ENCODE results near the gene DCTN1.

DCTN1 gene

GRCh38 chr2:74334931-74335333 lies 45.2 kb downstream of the DCTN1 start:
- peak; percentile 56 to 84 for DNase-seq
- TF ChIP-seq GATA1 (IDR thresholded peaks at IDR 0.05; ENCODE audit: low read depth, low read length) = no peak
- TF ChIP-seq POLR2A (IDR thresholded peaks at IDR 0.05; ENCODE audit: low read length) = no peak

DNA sequence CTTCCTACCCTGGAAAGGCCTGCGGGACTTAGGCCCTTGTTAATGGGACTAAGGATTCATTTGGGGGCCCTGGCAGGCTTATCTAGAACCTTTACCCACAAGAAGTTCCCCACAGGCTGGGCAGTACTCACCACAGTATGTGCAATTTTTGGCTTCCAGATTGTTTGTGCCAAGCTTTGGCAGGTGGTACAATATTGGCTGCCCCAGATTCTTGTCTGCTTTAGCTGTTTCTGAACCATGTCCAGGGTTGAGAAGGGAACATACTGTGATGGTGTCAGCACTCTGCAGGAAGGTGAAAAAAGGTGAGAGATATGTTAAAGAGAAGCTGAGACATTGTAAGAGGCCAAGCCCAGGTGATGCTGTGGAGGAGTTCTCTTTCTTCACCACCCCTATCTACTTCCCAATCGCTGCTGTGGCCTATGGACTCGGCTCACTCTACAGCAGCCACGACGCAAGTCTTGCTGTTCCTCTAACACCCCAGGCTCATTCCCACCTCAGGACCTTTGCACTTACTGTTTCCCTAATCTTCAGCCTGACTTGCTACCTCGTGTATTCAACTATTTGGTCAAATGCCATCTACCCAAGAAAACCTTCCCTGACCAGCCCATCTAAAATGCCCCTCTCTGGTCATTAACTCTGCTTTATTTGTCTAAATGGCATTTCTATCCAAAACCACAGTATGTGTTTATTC lies 46.1 kb downstream of the DCTN1 start:
- TF ChIP-seq GATA1 (IDR thresholded peaks at IDR 0.05; ENCODE audit: low read depth, low read length) (no peak), POLR2A (IDR thresholded peaks at IDR 0.05; ENCODE audit: low read length) (no peak)

DNA sequence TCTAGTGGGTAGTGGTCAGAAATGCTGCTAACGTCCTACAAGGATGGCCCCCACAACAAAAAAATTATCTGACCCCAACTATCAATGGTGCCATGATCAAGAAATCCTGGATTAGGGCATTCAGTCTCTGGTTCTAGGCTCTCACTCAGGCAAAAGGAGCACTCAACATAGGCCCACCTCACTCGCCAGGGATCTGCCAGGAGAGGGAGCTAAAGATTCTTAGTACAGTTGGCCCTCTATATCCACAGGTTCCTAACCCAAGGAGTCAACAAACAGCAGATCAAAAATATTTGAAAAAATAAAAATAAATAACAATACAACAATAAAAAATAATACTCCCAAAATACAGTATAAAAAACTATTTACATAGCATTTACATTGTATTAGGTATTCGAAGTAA lies 46.9 kb downstream of the DCTN1 start:
- peak; percentile 44 to 59 for DNase-seq
- TF ChIP-seq GATA1 (IDR thresholded peaks at IDR 0.05; ENCODE audit: low read depth, low read length) (no peak), POLR2A (IDR thresholded peaks at IDR 0.05; ENCODE audit: low read length) (no peak)

More for the DNA sequence above, 46.1 kb downstream of the DCTN1 start:
- no peak for DNase-seq

DNA sequence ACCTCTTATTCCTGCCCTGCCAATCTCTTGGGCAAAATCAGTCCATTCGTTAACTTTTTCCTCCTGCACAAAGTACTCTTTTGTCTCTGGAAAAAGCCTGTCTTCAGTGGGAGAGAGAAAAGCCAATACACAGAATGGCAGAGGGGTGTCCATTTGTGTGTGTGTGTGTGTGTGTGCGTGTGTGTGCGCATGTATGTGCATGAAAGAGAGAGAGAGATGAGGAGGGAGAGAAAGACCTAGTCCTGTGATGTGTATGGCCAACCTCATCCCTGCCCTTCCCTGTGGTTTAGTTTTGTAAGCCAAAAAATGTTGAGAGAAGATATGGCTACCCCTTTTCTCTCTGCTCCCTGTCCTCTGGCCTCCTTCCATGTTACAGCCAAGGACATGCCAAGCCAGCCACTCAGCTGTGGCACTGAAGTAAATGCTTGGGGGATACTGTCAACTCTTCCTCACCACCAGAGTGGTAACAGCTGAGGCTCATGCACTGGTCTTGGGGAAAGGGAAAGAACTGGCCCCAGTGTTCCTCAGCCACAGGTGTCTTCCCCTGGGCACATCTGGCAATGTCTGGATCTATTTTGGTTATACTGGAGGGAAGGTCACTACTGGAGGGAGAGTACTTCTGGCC lies 47.4 kb downstream of the DCTN1 start:
- no peak for DNase-seq

GRCh38 chr2:74328573-74328972 lies 51.5 kb downstream of the DCTN1 start:
- TF ChIP-seq POLR2A (IDR thresholded peaks at IDR 0.05; ENCODE audit: low read length) = no peak
- no peak for TF ChIP-seq GATA1 (IDR thresholded peaks at IDR 0.05; ENCODE audit: low read depth, low read length)

More for the DNA sequence above, 47.4 kb downstream of the DCTN1 start:
- TF ChIP-seq POLR2A (IDR thresholded peaks at IDR 0.05; ENCODE audit: low read length) = no peak

DNA sequence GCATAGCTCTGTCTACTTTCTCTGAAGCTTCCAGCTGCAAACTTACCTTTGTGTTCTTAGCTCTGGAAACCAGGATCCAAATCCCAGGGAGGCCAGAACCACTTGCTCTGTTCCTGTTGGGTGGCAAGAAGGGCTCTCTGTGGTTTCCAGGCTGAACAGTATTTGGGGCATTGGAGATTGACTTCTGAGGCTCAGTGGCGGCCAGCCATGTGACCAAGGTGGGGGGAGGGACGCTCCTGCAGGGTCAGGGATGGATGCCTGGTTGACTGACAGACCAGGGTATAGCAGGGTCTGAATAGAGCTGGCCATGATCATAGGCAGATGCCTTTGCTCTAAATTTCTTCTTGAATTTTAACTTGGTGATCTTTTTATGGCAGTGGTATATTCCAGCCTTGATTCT lies 52.0 kb downstream of the DCTN1 start:
- peak in 1 of 2 experiments; percentile 27 for DNase-seq
- TF ChIP-seq GATA1 (IDR thresholded peaks at IDR 0.05; ENCODE audit: low read depth, low read length) = no peak
- no peak for TF ChIP-seq POLR2A (IDR thresholded peaks at IDR 0.05; ENCODE audit: low read length)

More at GRCh38 chr2:74328573-74328972, 51.5 kb downstream of the DCTN1 start:
- DNase-seq = peak; percentile 15 to 78

DNA sequence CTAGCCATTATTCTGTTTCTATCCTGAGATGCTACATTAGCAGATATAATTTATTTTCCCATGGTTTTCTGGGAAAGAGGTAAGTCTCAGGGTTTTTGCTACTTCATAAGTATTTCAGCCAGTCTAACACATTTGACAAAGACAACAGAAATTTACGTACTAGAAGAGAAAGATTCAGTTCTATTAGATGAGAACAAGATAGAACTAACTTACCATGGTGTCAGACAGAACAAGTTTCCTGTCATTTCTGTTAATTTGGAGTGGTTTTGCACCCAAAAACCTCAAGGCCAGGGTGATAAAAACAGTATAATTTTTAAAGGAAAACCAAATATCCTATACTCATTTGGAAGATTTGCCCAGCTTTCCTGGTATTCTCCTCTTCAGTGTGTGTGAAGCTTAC lies 52.5 kb downstream of the DCTN1 start:
- DNase-seq = no peak
- TF ChIP-seq GATA1 (IDR thresholded peaks at IDR 0.05; ENCODE audit: low read depth, low read length) = no peak
- TF ChIP-seq POLR2A (IDR thresholded peaks at IDR 0.05; ENCODE audit: low read length) = no peak

DNA sequence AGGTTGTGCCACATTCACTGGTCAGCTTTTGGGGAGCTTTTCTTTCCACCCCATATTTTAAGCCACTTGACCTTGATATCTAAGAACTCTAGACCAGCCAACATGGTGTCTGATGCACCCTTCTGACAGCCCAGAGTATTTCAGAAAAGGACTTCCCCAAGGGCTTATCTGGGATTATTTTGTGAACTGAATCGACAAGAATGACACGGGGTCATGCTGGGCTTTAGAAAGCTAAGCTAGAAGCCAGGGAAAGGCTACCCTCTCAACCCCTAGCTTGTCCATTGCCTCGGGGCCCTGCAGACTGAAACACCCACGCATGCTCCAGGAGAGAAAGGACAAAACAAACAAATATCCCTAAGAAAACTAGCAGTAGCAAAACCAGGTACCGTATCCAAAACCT lies 52.9 kb downstream of the DCTN1 start:
- TF ChIP-seq GATA1 (IDR thresholded peaks at IDR 0.05; ENCODE audit: low read depth, low read length) (no peak), POLR2A (IDR thresholded peaks at IDR 0.05; ENCODE audit: low read length) (no peak)
- peak in 1 of 2 experiments; percentile 17 for DNase-seq

DNA sequence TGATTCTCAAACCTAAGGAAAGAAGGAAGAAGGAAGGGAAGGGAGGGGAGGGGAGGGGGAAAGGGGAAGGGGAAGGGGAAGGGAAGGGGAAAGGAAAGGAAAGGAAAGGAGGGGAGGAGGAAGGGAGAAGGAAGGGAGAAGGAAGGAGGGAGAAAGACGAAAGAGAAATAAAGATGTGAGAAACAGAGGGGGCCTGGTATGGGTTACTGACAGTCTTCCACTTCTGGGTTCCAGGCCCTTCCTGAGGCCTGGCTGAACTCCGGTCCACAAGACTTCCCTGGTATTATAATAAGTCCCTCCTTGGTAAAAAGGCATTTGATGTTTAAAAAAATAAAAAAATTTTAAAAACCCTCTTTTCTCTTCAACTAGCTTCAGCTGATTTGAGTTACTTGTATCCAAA lies 54.3 kb downstream of the DCTN1 start:
- DNase-seq = no peak
- TF ChIP-seq POLR2A (IDR thresholded peaks at IDR 0.05; ENCODE audit: low read length) = no peak
- TF ChIP-seq GATA1 (IDR thresholded peaks at IDR 0.05; ENCODE audit: low read depth, low read length) = no peak

DNA sequence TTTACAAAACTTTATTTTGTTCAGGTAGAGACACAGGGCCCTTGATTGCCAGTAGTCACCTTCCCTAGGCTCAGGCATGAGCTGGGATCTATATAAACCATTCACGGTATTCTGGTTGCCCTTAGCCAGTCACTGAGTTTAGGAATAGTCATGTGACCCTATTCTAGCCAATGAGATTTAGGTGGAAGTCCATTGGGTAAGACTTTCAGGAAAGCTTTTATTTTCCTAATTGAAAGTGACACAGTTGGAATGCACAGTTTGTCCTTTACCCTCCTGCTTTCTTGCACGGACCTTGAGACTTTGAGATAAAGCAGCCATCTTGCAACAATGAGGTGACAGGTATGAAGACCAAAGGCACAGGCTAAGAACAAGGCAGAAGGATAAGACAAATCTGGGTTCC lies 58.4 kb downstream of the DCTN1 start:
- TF ChIP-seq GATA1 (IDR thresholded peaks at IDR 0.05; ENCODE audit: low read depth, low read length) (no peak), POLR2A (IDR thresholded peaks at IDR 0.05; ENCODE audit: low read length) (no peak)
- DNase-seq = no peak

DNA sequence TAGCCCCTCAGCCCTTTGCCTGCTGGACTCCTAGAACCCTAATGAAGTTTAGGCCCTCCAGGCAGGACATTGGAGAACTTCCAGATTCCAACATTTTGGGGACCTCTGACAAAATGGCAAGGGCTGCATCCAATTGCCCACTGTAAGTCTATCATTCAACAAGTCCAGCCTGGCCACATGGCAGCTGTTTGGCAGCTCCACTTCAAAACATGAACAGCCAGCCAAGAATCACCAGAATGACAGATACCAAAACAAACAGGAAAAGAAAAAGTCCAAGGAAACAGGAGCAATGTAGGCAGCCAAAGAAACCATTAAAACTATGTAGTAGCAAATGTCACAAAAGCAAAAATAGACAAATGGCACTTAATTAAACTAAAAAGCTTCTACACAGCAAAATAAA lies 62.4 kb downstream of the DCTN1 start:
- TF ChIP-seq GATA1 (IDR thresholded peaks at IDR 0.05; ENCODE audit: low read depth, low read length) (no peak), POLR2A (IDR thresholded peaks at IDR 0.05; ENCODE audit: low read length) (no peak)
- no peak for DNase-seq

DNA sequence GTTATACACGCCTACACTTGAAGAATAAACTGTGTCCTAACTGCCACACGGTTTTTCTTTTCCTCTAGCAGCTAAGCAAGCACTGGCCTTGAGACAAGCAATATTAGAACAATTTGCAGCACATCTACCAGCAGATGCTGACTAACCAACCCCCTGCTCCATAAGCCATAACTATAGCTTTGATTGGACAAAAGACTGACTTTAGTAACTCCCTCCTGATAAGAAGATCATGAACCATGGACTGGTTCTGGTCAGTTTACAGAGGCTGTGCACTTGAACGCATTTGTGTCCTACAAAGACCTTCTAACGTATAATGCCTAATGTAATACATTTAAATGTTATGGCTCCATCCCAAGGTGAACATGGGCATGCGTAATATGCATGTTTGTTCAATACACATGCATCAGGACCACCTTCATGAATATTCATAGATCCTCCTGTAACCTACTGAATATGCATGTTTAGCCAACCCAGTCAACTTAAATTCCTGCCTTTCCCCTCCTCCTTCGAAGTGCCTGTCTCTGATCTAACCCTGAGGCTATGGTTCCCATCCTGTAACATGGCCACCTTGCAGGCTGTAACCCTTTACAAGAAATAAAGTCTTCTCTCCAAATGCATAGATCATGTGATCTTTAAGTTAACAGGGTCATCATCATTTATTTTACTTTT lies 63.4 kb downstream of the DCTN1 start:
- TF ChIP-seq GATA1 (IDR thresholded peaks at IDR 0.05; ENCODE audit: low read depth, low read length) (no peak), POLR2A (IDR thresholded peaks at IDR 0.05; ENCODE audit: low read length) (no peak)
- no peak for DNase-seq

- no peak for DNase-seq
- TF ChIP-seq POLR2A (IDR thresholded peaks at IDR 0.05; ENCODE audit: low read length) (no peak), GATA1 (IDR thresholded peaks at IDR 0.05; ENCODE audit: low read depth, low read length) (no peak)
These were observed 66.0 kb downstream of the DCTN1 start for GRCh38 chr2:74314107-74314506.

DNA sequence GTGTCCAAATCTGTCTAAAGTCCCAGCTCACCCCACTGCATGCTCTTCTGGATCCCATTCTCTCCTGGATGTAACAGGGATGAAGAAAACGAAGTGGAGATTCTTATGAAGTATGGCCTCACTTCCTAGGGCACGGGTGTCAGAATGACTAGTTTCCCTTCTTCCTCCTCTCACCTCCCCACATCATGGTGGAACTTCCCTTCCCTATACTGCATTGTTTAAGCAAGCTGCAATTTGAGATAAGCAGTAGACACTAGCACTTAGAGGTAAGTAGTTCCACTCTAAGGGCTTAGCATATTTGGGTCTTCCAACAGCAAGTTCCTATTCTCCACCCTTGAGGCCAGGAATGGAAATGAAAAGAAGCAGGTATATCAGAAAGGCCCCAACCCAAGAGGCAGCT lies 66.6 kb downstream of the DCTN1 start:
- no peak for TF ChIP-seq POLR2A (IDR thresholded peaks at IDR 0.05; ENCODE audit: low read length)
- no peak for TF ChIP-seq GATA1 (IDR thresholded peaks at IDR 0.05; ENCODE audit: low read depth, low read length)
- DNase-seq = no peak

DNA sequence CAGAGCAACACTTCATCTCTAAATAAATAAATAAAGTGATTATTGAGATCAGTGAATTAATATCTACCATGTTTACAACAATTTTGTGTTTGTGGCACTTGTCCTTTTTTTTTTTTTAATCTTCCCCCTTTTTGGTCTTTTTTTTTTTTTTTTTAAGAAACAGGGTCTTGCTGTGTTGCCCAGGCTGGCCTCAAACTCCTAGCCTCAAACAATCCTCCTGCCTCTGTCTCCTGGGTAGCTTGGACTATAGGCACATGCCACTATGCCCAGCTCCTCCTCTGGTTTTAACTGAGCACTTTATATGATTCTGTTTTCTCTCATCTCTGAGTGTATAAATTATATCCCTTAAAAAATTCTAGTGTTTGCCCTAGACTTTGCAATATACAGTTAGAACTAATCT lies 67.2 kb downstream of the DCTN1 start:
- TF ChIP-seq GATA1 (IDR thresholded peaks at IDR 0.05; ENCODE audit: low read depth, low read length) (no peak), POLR2A (IDR thresholded peaks at IDR 0.05; ENCODE audit: low read length) (no peak)
- DNase-seq = no peak

All from erythroblast (primary cell).